Measurements from ENCODE around the gene LIX1.

LIX1 gene

DNA sequence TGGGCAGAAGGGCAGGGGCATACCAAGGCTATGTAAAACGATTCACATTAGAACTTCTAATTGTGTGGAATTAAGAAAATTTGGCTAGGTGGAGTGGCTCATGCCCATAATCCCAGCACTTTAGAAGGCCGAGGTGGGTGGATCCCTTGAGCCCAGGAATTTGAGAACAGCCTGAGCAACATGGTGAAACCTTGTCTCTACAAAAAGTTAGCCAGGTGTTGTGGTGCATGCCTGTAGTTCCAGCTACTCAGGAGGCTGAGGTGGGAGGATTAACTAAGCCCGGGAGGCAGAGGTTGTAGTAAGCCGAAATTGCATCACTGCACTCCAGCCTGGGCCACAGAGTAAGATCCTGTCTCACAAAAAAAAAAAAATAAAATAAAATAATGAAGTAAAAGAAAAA lies 65.2 kb downstream of the LIX1 start:
- DNase-seq (ENCODE audit: insufficient read length, low spot score) (no peak), FAIRE-seq (no peak)

DNA sequence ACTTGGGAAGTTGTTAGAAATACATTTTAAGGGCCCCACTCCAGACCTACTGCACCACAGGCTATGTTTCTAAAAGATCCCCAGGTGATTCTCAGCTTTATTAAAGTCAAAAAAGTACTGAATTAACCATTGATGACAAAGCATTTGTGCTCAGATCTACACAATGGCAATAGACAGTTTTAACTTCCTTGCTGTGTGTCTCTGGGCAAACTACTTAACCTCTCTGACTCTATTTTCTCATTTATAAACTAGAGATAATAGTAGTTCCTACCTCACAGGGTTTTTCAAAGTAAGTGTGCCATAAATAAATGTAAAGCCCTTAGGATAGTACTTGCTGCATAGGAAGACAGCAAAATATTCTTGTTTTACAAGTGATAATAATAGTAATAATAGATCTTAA lies 66.3 kb downstream of the LIX1 start:
- DNase-seq (ENCODE audit: insufficient read length, low spot score) = no peak
- FAIRE-seq = no peak

DNA sequence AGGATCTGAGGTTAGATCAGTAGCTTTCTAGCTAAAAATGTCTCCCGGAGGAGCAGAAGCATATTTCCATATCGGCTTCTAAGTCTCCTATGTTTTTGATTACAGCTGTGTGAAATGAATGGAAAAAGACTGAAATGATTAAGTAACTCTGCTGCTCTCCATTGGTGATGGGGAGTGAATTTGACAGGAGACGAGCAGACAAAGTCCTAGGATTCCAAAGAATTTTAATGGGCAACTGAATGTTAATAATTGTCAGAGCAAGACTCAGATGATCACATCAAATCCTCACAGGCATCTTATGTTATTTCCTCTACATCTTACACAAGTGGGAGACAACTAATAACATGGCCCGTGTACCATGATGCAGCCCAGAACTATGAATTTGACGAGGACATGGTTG lies 66.8 kb downstream of the LIX1 start:
- FAIRE-seq = no peak
- no peak for DNase-seq (ENCODE audit: insufficient read length, low spot score)

DNA sequence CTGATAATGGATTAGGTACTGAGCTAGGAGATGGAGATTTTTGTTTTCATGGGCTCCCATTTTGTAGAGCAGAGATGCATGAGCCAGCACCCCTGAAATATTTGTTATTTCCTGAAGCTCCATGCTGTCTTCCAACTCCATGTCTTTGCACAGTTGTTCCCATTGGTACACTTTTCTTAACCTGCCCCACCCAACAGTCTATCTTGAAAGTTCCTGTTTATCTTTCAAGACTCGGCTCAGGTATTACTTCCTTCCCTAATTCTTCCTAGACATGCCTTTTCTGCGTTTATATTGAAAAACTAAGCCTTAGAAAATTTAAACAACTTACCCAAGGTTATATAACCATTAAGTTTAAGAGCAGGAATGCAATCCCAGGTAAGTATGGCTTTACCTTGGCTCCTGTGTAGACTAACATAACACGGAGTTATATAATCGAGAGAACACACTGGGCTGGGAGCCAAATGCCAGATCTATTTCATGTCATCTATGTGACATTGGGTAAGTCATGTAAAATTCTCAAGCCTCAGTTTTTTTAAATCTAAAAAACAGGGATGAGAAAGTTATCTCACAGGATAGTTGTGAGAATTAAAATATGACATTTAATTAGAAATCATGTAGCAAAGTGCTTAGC lies 67.4 kb downstream of the LIX1 start:
- FAIRE-seq (no peak), DNase-seq (ENCODE audit: insufficient read length, low spot score) (no peak)

DNA sequence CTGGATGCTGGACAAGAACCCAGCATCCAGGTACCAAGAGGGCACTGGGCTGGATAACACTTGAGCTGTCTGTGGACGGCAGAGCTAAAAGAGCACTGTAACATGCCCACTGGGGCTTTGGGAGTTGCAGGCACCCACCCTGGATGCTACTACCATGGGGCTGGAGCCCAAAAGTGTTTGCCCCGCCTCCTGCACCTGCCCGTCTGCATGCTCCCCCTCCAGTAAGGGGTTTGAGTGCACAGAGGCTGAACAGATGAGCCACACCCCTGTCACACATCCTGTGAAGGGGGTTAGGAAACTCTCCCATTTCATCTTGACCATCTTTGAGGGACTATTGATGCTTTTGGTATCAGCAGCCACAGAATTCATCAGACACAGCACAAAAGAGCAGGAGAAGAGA lies 69.0 kb downstream of the LIX1 start:
- FAIRE-seq (no peak), DNase-seq (ENCODE audit: insufficient read length, low spot score) (no peak)

DNA sequence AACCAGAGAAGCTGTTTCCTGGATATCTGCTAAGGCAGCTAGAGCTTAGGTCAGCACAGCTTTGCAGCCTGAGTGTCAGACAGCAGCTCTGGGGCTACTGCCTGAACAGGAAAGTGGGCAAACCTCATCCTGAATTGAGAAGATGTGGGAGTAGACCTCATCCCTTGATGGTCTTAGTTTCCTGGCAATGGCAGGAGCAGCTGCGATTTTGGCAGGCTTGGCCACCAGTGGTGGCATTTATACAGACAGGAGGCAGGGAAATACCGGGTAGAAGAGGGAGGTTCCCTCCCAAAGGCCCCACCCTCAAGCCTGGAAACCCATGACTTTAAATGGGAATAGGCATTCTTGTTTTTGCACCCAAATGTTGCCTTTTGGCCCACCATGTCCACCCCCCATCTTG lies 69.7 kb downstream of the LIX1 start:
- DNase-seq (ENCODE audit: insufficient read length, low spot score) = no peak
- no peak for FAIRE-seq

DNA sequence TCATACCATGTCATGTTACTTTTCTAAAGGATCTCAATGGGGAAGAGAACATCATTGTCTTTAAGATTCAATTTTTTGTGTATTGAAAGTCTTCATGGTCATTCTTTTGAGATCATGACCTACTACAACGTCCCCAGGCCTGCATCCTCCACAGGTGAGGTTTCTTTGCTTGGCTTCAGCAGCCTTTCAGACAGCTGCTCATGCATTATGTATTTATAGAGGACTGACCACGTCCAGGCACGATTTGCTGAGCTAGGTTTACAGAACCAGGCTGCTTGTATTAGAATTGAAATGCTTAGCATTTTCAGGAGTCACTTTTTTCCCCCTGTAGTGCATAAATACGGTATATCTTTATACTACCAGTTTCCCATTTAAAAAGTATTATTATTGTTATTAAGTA lies 70.4 kb downstream of the LIX1 start:
- DNase-seq (ENCODE audit: insufficient read length, low spot score) = no peak
- FAIRE-seq = no peak

DNA sequence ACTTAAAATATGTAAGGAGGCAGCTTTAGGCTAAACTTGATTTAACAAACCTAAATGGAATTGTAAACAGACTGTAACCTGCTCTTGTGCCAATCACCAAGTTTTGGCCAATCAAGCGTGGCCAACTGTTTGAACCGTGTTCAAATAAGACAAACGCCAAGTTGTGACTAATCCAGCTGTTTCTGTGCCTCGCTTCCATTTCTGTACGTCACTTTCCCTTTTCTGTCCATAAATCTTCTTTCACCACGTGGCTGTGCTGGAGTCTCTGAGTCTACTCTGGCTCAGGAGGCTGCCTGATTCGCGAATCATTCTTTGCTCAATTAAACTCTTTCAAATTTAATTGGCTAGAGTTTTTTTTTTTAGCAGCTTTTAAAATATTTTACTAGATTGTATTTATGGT lies 71.3 kb downstream of the LIX1 start:
- FAIRE-seq (no peak), DNase-seq (ENCODE audit: insufficient read length, low spot score) (no peak)

DNA sequence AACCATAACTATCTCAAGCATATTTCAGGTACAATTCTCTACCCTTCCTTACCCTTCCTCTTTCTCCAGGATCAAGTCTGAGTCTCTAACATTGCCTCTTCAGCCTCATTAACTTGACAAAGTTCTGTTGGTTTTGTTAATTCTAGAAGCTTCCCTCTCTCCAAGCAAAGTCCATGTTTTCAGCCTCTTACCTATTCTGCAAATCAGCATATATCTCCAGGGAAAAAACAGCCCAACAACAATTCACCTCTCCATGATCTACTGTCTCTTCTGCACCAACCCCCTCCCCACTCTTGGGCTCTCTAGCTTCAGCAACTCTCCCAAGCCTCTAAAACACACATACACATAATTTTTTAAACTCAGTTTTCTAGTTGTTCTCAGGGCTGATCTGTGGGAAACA lies 72.2 kb downstream of the LIX1 start:
- FAIRE-seq (no peak), DNase-seq (ENCODE audit: insufficient read length, low spot score) (no peak)

DNA sequence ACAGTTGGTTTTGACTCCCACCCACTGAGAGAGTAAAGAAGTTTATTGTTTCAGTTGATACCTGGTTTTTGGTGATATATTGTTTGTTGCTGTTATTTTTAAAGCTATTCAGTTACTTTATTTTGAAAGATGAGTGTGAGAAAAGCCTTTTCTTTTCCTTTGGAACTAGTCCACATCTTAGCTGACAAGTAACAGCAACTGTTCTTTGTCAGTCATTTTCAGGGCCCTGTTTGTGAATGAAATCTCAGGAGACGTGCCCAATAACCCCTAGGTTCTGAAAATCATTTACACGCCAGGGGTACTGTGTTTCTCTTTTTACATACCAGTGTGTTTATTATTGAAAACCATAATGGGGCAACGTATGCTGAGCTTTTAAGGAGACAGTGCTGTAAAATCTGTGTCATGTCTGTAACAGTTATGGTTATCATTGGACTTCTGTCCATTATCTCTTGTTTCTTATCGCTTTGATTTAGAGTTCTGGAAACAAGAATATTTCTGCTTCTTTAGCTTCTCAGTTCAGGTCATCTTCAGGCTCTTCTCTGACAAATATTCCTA lies 75.0 kb downstream of the LIX1 start:
- DNase-seq (ENCODE audit: insufficient read length, low spot score) (no peak), FAIRE-seq (no peak)

DNA sequence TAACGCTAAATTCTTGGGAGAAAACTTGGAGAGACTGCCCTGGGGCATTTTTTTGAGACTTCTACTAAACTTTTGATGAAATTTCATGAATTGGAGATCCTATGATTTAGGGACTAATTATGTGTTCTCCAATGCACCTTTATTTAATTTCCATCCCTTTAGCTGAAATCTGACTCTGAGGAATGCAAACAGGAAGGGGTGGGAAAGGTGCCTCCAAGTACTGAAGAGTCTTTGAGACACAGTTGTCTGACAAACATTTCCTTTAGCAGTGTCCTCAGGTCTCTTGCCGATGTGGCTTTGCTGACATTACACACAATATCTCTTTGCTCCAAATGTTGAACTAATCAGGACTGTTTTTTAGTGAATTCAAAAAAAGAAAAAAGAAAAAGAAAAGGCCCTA lies 76.9 kb downstream of the LIX1 start:
- FAIRE-seq (no peak), DNase-seq (ENCODE audit: insufficient read length, low spot score) (no peak)

DNA sequence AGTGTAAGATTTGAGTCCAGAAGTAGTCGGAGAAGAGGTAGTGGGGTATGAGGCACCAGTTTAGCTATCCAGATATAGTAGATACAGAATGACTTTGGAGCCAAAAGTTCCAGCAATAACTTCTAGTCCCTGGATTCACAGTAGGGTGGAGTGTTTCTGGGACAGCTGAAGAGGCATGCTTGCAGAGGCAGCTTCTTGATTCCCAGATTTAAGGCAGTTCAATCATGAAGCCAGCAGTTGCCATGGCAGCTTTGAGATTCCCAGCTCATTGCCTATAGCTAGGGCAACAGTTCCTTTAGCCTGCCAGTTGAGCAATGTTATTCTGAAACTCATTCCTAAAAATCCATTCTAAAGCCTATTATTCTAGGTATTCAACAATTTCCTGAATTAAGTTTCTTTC lies 79.2 kb downstream of the LIX1 start:
- DNase-seq (ENCODE audit: insufficient read length, low spot score) (no peak), FAIRE-seq (no peak)

DNA sequence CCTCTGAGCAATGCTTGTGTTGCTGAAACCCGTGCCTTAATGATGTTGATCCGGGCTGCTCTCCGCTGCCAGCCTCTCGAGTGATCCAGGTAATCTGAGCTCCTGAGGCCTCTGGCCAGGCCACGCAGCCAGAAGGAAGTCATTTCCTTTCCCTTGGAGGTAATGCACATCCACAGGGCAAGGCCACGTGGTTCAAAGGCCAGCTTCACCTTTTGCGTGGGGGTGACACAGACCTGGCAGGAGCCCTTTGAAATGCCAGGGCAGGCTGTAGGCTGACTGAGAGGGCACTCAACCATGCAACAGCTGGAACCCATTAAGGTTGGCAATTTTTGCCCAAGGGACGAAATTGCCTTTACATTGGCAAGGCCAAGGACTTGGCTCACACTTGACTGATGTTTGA lies 80.4 kb downstream of the LIX1 start:
- FAIRE-seq (no peak), DNase-seq (ENCODE audit: insufficient read length, low spot score) (no peak)

DNA sequence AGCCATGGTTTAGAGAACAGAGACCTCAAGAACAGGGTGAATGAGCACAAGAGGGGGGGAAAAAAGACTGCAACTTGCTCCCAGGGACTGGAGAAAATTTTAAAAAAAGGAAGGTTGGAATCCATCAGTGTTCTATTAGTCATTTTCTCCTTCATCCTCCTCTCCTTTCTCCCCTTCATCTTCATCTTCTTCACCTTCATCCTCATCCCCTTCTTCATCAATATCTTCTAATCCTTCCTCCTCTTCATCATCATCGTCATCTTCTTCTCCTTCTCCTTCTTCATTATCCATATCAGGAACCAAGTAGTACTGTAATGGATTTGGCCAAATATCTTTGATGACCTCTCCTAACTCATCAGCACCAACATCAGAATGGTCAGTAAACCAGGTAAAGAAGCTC lies 86.1 kb downstream of the LIX1 start:
- FAIRE-seq = no peak
- DNase-seq (ENCODE audit: insufficient read length, low spot score) = no peak

DNA sequence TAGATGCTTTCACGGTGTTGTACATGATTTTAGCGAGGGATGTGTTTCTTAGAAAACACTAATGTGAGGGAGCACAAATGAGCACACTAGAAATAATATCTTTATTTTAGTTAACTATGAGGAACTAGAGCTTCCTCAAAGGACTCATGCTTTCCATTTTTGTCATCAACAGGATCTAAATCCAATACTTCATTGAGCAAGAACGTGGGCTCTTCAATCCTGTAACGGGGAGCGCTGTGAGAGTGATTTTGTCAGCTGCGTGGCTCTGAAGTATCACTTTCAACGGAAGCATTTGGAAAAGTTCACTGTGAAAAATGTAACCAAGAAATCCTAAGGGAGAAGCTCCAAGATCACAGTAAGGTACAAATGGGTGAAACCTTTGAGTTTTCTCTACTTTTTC lies 93.2 kb downstream of the LIX1 start:
- DNase-seq (ENCODE audit: insufficient read length, low spot score) (no peak), FAIRE-seq (peak; percentile 37)

DNA sequence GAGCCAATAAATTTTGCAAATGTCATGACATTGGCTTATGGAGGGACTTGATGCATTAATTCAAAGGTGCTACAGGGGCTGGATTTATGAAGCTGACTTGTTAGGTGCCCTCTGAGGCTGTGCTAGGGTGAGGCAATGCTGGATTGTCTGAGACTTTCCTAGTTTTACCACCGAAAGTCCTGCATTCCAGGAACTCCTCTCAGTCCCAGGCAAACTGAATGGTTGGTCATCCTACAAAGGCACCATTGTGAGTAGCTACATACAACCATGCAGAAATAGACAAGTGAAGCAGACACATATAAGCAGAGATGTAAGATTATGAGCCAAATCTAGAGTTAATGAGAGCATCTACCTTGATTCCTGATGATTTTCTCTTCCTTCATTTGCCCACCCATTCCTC lies 95.3 kb downstream of the LIX1 start:
- DNase-seq (ENCODE audit: insufficient read length, low spot score) (no peak), FAIRE-seq (no peak)

DNA sequence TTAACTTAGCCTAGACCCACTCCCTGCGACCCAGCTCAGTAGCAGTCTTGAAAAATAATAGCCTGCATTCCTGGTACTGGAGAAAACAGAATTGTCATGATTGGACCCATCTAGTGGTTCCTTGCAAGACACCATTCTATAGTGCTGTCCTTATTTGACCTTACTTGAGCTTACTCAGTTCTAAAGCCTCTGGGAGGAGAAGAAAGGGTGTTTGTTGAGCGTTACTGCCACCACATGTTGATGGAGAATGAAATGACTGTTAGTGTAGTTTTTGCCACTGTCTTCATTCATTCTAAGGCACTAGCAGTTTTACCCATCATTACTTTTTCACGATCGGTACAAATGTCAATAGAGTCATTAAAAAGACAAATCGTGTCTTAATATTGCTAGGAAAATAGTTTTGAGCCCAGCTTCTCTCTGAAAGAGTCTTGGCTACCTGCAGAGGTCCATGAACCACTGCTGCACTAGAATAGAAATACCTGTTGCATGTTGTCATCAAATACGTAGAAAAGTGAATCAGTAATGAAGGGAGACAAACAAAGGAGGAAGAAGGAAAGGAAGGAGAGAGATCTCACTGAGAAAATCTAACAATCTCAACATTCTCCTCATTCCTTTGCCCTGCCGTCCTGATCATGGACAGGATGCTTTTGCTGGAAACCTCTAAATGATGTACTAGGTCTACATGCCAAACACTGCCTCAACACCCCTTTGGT lies 96.0 kb downstream of the LIX1 start:
- no peak for DNase-seq (ENCODE audit: insufficient read length, low spot score)
- no peak for FAIRE-seq

DNA sequence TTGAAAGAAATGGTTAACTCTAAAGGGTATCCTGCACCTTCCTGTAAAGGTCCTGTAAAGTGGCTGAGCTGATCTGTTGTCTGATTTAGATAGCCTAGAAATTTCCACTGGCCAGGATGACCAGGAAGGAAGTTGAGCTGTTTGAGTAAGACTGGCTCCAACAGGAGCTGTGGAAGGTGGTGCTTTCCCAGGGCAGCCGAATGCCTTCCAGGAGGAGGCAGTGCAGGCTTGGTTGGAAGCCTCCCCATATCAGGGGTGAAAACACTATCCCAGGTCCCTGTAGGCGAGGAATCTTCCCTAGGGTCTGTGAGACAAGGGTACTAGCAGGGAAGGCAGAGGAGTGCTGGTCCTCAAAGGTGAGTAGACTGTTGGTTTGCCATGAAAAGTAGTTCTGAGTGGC lies 98.4 kb downstream of the LIX1 start:
- DNase-seq (ENCODE audit: insufficient read length, low spot score) = no peak
- no peak for FAIRE-seq

DNA sequence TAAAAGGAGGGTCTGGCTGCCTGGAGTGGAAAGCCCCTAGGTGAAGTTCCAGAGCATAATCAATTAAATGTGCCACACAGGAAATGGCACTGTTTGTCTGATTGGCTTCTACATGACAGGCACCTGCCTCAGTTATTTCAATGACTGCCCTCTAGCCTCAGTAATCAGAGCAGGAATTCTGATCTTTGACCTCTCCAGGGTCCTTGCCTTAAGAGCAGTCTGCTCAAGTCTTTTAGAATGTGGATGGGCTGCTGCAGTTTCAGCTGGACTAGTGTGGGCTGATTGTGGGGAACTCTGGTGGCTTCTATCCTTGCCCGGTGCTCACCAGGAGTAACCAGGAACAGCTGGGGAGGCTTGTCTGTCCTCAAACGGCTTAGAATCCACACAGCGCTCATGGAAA lies 98.9 kb downstream of the LIX1 start:
- DNase-seq (ENCODE audit: insufficient read length, low spot score) (no peak), FAIRE-seq (no peak)

DNA sequence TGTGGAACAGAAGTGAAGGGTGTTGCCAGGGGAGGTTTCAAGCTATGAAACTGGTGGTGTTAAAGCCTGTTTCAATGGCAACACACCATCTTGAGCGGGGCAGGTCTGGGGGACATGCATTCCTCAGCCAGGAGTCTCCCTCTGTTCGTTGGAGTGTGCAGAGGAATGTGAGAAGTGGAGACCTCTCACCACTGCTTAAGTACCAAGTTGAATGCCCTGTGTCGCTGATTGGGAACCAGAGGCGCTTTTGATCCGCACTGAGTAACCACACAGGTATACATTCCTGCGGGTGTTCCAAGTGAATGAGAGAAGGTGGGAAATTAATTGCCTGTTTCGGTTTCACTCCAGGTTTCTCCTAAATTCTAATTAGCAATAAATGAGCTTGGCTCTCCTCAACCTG lies 99.4 kb downstream of the LIX1 start:
- FAIRE-seq (no peak), DNase-seq (ENCODE audit: insufficient read length, low spot score) (no peak)
